ENCODE measurements around the gene WDR83. TPM values are rescaled to one million over a fixed set of nuclear protein-coding genes. Genes with fewer than 3 reads are reported as not detected.
"Not testable (repeated sequence)": the region's sequence is repeated elsewhere in the genome, so short reads cannot be mapped to it uniquely, and the experiment has no call there.

The WDR83 gene, protein sequence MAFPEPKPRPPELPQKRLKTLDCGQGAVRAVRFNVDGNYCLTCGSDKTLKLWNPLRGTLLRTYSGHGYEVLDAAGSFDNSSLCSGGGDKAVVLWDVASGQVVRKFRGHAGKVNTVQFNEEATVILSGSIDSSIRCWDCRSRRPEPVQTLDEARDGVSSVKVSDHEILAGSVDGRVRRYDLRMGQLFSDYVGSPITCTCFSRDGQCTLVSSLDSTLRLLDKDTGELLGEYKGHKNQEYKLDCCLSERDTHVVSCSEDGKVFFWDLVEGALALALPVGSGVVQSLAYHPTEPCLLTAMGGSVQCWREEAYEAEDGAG
- 7.2 TPM for total RNA-seq

DNA sequence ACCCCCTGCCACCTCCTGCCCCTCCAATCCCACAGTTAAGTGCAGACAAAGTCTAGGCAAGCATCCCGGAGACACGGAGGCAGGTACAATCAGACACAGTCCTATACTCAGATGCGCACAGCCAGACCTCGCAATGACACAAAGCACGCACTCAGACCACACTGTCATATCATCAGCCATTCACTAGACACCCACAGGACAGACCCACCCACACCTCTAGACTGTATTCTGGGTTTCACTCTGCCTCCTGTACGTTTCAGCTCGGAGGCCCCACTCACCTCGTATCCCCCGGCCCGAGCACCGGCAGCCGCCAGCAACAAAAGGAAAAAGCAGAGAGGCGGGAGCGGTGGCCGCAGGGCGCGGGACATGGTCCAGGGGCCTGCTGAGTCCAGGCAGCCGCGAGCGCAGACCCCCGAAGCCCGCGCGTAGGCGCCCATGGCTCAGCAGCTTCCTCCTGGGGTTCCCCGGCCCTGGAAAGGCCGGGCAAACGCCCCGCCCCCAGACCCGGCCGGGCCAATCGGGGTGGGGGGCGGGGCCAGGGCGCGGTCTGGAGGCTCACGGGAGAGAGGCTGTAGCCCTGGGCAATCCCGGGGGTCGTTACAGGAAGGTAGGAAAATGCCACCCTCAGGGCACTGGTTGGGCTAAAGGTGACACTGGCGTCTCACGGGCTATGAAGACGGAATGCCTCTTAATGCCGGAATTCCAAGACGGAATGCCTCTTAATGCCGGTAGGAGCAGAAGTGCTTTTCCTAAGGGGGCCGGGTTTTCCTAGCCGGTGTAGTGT, at the start of gene WDR83, which contains the start of gene MAN2B1:
TSS of gene WDR83 (plus strand) at position 543 of the 784 bp plus-strand sequence. CDS start 2,984 bp downstream, outside the sequence.
TSS of gene MAN2B1 (minus strand) at position 478 of the 784 bp plus-strand sequence. CDS start at position 437, 41 bp downstream.
- DNase-seq = peak; percentile 89

DNA sequence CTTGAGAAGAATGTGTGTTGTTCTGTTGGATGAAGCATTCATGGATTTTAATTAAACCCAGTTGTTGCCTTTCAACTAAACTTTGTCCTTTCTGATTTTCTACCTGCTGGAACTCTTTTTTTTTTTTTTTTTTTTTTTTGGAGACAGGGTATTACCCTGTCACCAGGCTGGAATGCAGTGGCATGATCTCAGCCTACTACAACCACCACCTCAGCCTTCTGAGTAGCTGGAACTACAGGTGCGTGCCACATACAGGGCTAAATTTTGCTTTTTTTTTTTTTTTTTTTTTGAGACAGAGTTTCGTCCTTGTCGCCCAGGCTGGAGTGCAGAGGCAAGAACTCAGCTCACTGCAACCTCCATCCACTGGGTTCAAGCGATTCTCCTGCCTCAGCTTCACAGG, 49.0 kb upstream of the WDR83 start:
- no peak for DNase-seq

DNA sequence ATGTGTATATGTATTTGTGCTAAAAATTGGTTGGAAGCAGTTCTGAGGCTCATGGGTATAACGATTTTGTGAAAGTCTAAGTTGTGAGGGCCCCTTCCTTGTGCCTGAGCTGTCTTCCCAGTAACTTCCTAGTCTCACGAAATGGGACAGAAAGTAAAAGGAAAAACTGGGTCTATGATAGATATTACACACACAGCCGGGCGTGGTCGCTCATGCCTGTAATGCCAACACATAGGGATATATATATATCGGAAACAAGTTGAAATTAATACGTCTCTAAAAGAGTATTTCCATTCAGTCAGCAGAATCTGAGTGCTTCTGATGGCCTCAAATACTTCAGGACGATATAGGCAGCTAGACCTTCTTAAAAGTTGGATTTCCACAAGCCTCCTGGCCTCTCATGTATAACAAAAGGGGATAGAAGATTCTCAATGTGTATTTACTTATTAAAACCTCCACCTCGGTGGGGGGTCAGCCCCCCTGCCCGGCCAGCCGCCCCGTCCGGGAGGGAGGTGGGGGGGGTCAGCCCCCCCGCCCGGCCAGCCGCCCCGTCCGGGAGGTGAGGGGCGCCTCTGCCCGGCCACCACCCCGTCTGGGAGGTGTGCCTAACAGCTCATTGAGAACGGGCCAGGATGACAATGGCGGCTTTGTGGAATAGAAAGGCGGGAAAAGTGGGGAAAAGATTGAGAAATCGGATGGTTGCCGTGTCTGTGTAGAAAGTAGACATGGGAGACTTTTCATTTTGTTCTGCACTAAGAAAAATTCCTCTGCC, 45.2 kb upstream of the WDR83 start:
- DNase-seq = not testable (repeated sequence)

DNA sequence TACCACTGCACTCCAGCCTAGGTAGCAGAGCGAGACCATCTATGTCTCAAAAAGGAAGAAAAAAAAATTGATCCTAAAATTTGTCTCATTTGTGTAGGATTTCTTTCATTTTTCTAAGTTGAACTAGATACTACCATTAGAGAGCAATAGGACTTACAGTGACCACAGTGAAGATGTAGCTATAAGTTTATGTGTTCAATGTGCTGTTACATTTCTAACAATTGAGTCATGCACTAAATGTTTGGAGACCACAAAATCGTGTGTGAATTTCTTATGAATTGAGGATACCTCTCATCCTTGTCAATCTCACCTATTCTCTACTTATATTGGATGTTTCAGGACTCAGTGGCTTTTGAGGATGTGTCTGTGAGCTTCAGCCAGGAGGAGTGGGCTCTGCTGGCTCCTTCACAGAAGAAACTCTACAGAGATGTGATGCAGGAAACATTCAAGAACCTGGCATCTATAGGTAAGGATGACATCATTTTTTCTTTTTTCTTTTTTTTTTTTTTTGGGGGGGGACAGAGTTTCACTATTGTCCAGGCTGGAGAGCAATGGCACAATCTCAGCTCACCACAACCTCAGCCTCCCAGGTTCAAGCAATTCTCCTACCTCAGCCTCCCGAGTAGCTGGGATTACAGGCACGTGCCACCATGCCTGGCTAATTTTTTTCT, 43.1 kb upstream of the WDR83 start:
- no peak for DNase-seq

DNA sequence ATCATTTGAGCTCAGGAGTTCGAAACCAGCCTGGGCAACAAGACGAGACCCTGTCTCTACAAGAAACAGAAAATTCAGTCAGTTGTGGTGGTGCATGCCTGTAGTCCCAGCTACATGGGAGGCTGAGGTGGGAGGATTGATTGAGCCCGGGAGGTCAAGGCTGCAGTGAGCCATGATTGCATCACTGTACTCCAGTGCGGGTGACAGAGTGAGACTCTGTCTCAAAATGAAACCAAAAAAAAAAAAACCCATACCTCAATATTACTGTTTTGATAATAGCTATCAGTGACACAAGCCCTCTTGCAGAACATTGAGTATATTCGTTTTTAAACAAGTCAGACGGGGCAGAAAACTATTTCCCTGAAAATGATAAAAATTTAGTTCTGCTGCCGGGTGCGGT, 39.6 kb upstream of the WDR83 start:
- no peak for DNase-seq

DNA sequence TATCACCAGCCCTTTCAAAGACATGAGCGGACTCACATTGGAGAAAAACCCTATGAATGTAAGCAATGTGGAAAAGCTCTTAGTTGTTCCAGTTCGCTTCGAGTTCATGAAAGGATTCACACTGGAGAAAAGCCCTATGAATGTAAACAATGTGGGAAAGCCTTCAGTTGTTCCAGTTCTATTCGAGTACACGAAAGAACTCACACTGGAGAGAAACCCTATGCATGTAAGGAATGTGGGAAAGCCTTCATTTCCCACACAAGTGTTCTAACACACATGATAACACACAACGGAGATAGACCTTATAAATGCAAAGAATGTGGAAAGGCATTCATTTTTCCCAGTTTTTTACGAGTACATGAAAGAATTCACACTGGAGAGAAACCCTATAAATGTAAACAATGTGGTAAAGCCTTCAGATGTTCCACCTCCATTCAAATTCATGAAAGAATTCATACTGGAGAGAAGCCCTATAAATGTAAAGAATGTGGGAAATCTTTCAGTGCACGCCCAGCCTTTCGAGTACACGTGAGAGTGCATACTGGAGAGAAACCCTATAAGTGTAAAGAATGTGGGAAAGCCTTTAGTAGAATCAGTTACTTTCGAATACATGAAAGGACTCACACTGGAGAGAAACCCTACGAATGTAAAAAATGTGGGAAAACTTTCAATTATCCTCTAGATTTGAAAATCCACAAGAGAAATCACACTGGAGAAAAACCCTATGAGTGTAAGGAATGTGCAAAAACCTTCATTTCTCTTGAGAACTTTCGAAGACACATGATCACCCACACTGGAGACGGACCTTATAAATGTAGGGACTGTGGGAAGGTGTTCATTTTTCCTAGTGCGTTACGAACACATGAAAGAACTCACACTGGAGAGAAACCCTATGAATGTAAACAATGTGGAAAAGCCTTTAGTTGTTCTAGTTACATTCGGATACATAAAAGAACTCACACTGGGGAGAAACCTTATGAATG, 38.3 kb upstream of the WDR83 start:
- DNase-seq = no peak

DNA sequence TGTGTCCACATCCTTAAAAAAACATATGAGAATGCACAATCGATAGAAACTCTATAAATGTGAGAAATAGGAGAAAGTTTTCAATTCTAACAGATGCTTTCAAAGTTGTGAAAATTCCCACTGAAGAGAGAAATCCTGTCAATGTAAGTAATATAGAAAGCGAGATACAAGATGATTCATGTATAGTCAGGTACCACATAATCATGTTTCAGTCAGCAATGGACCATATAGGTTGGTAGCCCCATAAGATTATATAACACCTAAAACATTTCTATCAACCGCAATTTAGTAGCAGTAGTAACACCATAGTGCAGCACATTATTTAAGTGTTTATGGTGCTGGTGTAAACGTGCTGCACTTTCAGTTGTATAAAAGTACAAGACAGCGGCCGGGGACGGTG, 37.4 kb upstream of the WDR83 start:
- DNase-seq = no peak

DNA sequence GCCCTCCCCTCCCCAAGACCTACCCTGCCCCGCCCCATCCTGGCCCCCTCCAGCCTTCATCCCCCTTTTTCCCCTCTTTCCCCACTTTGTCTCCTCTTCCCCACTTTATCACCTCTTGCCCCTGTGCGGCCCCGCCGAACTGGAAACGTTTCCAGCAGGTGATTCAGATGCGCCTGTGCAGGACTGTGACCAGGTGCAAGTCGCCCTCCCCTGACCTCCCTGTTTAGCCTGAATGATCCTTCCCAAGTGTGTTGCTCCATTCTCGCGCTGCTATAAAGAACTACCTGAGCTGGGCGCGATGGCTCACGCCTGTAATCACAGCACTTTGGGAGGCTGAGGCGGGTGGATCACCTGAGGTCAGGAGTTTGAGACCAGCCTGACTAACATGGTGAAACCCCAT, 30.0 kb upstream of the WDR83 start:
- DNase-seq = no peak

DNA sequence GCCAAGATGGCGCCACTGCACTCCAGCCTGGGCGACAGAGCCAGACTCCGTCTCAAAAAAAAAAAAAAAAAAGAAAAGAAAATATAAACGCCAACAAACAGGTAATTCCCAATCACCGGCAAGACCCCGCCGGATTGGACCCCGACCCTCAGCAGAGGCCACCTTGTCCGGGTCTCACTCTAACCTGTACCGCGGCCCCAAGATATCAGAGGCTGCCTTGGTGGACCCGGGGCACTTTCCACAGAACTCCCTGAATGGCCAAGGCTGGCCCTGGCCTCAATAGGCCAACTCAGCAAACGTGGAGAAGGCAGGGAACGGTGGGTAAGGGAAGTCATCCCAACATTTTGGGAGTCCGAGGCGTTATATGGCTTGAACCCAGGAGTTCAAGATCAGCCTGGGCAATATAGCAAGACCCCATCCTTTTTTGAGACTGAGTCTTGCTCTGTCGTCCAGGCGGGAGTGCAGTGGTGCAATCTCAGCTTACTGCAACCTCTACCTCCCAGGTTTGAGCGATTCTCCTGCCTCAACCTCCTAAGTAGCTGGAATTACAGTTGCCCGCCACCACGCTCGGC, 27.9 kb upstream of the WDR83 start:
- no peak for DNase-seq

DNA sequence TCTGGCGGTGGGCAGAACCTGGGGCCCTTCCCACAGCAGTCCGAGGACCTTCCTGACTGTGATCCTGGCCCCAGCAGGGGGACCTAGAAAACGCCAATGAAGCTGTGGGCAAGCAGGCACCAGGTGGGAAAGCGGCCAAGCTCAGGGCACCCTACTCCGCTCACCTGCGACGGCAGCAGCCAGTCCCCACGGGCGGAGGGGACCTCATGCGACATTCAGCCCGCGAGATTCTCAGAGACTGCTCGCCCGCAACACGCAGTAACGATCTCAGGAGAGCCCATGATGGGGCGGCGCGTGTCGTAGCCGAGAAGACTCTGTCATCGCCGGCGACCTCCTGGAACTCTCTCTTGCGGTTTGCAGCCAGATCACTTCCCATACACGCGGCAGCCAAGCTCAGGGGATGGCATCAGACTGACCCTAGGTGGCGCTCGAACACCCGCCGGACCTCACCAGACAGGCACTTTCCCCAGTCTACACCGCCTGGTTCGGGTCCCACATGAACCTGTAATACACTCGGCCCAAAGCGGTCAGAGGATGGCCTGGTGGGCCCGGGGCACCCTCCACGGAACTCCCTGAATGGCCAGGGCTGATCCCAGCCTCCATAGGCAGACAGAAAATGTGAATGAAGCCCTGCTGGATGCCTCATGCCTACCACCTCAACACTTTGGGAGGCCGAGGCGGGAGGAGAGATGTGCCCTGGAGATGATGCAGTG, 26.6 kb upstream of the WDR83 start:
- peak; percentile 83 for DNase-seq

DNA sequence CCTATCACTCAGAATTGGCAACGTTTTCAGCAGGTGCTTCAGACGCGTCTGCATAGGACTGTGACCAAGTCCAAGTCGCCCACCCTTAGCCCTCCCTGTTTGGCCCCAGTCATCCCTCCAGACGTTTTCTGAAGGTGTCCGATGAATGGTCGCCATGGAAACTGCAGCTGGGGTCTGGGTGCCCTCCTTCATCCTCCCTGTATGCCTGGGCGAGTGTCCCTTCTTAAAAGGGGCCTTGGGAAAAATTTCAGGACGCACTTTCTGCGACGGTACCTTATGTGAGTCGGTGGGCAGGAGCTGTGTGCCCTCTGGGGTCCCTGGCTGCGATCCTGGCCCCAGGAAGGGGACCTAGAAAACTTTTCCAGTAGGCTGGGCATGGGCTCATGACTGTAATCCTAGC, 25.2 kb upstream of the WDR83 start:
- no peak for DNase-seq

DNA sequence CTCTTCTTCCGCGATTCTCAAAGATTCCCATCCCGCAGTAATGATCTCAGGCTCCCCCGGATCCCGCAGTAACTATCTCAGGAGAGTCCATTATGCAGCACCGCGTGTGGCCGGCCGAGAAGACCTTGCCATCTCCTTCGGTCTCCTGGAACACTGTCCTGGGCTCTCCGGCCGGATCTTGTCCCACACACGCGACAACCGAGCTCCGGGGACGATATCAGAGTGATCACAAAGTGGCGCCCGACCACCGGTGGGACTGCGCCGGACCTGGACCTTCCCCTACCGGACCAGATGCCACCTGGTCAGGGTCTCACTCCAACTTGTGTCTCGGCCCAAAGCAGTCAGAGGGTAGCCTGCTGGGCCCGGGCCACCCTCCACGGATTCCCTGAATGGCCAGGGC, 24.1 kb upstream of the WDR83 start:
- no peak for DNase-seq

DNA sequence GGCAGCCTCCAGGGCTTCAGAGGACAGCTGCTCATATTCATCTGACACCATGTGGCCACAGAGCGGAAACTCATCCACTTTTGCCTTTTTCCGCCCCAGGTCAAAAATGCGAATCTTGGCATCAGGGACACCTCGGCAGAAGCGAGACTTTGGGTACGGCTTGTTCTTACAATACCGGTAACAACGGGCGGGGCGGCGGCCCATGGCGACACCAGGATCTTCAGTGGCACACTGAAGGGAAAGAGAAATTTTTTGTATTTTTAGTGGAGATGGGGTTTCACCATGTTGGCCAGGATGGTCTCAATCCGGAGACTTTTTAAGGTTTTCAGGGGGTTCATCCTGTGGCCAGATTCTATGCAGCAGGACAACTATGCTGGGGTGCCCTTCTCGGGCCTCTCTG, 22.9 kb upstream of the WDR83 start:
- not testable (repeated sequence) for DNase-seq

DNA sequence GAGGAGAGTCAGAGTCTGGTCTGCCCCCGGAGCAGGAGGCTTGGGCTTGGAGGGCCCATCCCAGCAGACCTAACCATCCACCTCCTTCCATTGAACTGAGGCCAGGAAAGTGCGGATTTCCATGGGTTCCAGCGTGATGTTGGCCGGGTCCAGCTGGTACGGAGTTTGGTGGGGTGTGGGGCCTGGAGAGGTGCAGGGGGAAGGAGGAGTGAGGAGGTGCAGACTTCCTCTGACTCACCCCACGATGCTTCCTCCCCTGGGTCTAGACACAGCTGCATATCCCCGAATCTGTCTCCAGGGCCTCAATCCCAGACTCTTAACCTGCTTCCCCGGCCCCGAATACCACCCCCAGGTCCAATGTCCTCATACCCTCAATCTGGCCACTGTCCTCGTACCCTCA, 20.1 kb upstream of the WDR83 start:
- no peak for DNase-seq

DNA sequence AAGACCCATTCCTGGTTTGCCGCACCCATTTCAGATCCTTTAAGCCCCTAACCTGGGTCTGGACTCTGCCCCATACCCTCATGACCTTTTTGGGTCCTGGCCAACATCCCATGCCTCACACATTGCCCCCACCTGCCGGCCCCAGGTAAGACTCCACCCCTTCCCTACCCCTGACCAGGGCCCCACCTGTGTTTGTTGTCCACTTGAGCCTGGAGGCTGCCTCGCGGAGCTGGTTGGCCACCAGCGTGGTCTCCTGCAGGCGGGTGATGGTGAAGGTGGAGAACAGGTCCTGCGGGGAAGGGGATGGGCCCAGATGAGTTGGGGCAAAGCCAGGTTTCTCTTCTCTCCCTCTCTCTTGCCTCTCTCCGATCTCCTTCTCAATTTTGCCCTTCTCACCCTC, 19.6 kb upstream of the WDR83 start:
- no peak for DNase-seq

DNA sequence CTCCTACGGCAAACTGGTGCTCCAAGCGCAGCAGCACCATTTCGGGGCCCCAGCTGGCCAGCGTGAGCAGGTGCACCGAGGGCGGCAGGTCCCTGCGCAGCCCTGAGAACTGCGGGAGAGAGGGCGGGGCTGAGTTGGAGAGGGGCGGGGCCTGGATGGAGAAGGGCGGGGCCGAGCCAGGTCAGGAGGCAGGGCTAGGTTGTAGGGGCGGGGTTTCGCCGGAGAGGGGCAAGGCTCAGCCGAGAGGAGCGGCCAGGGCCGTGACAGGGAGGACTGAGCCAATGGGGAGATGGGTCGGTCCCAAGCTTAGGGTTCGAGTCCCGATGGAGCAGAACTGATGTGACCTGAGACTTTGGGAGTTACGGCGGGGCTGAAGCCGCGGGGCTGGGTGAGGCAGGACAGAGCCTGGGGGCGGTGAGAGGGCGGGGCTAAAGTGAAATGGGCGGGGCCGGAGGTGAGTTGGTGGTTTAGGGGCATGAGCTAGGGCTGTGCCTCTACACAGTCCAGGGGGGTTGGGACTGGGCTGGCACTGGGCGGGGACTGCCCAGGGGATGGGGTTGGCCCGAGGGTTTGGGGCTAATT, 19.0 kb upstream of the WDR83 start:
- peak; percentile 41 for DNase-seq

DNA sequence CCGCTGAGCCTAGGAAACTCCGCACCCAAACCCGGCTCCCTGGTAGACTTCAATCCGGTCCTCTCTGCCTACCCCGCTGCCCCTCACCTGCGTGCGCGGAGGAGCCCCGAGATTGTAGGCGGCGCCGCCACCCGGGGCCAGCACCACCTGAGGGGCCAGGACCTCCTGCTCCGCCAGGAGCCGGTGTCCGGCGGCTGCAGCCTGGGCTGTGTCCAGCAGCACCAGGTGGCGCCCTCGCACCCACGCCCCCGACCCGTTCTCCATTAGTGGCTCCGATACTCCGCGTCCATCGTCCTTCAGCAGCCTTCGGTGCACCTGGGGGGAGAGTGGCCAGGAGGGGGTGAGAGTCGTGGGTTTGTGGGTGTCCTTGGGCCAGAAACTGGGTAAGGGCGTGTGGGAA, 18.5 kb upstream of the WDR83 start:
- DNase-seq = no peak

DNA sequence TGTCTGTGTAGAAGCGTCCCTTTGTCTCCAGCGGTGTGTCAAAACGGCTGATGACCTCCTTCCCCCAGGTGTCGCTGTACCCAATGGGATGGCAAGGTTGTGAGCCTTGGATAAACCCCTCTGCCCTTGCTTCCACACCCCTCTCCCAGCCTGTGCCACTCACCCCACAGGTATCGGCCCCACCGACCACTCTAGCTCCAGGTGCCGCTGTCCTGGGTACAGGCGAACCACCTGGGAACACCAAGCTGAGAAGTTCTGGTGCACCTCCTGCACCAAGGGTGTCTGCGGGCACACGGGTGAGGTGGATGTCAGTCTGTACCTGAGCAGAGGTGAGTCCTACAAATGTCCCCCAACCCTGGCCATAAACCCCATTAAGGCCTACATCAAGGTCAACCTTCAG, 16.7 kb upstream of the WDR83 start:
- no peak for DNase-seq

DNA sequence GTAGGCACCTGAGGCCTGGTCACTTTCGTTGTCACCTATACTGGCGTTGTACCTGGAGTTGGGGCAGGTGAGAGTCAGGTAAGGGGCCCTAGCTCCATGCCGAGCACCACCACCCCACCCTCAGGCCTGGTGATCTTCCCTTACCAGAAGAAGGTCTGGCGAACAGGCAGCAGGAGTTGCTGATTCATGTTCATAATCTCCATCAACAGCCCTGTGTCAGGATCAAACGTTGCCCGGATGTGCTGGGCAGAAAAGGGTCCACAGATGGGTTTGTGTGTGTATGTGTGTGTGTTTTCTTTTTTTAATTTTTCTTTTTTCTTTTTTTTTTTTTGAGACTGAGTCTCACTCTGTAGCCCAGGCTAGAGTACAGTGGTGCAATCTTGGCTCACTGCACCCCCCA, 14.4 kb upstream of the WDR83 start:
- DNase-seq = no peak

DNA sequence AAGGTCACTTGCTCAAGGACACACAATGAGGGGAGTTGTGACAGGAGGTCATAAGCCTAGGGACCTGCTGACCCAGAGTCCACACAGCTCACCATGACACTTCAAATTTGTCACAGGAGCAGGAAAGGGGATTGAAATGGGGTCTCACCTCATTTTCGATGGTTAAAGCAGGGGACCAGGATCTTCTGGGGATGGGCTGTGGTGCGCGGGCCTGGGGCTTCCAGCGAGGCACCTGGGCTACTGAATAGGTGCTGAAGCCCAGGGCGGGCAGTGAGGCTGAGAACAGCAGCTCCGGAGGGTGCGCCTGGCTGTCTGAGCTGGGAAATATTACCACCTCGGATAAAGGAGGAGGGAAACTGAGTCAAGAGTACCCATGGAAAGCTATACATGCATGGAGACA, 11.1 kb upstream of the WDR83 start:
- DNase-seq = no peak

All from tongue (tissue), 2 donors.